GM10847 (cell line): Measurements from ENCODE around the gene THADA.
A peak's percentile ranks its signal among the peaks of the same experiment; 100 is the strongest.

Experiments used
- POLR2A ChIP-seq: IDR thresholded peaks from 2 replicates; pipeline ENCODE4 v1.6.1; 2011; ENCODE audit not compliant: insufficient read length; ENCODE audit errors: extremely low read depth

The THADA gene, protein sequence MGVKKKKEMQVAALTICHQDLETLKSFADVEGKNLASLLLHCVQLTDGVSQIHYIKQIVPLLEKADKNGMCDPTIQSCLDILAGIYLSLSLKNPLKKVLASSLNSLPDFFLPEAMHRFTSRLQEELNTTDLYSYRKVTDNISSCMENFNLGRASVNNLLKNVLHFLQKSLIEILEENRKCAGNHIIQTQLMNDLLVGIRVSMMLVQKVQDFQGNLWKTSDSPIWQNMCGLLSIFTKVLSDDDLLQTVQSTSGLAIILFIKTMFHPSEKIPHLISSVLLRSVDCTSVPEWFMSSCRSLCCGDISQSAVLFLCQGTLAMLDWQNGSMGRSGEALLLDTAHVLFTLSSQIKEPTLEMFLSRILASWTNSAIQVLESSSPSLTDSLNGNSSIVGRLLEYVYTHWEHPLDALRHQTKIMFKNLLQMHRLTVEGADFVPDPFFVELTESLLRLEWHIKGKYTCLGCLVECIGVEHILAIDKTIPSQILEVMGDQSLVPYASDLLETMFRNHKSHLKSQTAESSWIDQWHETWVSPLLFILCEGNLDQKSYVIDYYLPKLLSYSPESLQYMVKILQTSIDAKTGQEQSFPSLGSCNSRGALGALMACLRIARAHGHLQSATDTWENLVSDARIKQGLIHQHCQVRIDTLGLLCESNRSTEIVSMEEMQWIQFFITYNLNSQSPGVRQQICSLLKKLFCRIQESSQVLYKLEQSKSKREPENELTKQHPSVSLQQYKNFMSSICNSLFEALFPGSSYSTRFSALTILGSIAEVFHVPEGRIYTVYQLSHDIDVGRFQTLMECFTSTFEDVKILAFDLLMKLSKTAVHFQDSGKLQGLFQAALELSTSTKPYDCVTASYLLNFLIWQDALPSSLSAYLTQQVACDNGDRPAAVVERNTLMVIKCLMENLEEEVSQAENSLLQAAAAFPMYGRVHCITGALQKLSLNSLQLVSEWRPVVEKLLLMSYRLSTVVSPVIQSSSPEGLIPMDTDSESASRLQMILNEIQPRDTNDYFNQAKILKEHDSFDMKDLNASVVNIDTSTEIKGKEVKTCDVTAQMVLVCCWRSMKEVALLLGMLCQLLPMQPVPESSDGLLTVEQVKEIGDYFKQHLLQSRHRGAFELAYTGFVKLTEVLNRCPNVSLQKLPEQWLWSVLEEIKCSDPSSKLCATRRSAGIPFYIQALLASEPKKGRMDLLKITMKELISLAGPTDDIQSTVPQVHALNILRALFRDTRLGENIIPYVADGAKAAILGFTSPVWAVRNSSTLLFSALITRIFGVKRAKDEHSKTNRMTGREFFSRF (N-terminal part only)

DNA sequence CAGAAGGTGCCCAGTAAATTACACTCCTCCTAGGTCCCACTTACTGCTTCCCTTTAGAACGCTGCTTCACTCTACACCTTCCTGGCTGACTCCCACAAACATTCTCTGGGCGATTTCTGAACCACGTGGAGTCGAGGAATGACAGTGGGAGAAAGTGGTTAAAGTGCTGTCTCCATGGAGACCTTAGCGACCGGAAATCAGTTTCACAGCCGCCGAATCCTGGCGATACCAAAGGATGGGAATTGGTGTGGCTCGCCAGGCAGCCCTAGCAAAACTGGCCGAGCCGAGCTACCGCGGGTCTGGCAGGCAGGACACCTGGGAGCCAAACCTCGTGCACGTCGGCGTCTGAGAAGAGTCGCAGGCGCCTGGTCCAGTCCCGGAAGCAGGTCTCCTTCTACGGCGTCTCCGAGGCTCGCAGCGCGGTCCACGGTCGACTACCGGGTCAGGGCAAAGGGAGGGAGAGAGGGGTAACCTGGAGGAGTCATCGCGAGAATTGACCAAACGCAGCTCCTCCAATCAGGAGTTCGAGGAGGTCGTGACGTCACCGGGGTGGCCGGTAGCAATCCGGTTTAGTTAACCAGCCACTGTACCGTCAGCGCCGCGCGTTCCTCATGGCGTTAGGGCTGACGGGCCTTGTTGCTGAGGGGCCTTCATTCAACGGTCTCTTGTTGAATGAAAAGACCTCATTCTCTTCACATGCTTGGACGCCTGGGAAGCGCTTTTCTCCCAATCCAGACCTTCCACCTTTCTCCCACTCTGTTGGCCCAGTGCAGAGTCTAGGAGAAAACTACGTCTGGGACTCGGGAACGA, at the start of gene THADA:
TSS of gene THADA (minus strand) at position 436 of the 810 bp plus-strand sequence. CDS start 3,646 bp downstream, outside the sequence.
- TF ChIP-seq POLR2A: peak; percentile 97

DNA sequence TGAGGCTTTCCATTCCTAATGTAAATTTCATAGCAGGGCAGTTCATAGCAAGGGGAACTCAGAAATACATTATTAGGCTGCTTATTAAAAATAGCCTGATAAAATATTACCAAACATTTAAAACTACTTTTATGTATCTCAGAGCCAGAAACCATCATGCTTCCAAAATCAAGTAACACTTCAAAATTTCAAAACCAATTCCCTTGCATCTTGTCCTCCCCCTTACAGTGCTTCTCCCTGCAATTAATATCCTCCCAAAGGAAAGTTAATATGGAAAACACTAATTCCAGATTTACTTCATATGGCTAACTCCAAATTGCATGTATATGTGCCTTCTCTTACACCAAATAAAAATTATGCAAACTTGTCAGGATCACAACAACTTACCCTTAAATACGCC, 47.8 kb upstream of the THADA start:
- no peak for TF ChIP-seq POLR2A

DNA sequence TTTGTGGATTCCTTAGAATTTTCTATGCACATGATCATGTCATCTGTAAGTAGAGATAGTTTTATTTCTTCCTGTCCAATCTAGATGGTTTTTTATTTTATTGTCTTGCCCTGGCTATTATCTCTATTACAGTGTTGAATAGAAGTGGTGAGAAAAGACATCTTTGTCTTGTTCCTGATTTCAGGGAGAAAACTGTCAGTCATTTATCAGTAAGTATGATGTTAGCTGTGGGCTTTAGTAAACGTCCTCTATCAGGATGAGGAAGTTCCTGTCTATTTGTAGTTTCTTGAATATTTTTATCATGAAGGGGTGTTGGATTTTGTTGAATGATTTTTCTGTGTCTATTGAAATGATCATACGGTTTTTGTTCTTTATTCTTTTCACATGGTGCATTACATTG, 46.5 kb upstream of the THADA start:
- no peak for TF ChIP-seq POLR2A

DNA sequence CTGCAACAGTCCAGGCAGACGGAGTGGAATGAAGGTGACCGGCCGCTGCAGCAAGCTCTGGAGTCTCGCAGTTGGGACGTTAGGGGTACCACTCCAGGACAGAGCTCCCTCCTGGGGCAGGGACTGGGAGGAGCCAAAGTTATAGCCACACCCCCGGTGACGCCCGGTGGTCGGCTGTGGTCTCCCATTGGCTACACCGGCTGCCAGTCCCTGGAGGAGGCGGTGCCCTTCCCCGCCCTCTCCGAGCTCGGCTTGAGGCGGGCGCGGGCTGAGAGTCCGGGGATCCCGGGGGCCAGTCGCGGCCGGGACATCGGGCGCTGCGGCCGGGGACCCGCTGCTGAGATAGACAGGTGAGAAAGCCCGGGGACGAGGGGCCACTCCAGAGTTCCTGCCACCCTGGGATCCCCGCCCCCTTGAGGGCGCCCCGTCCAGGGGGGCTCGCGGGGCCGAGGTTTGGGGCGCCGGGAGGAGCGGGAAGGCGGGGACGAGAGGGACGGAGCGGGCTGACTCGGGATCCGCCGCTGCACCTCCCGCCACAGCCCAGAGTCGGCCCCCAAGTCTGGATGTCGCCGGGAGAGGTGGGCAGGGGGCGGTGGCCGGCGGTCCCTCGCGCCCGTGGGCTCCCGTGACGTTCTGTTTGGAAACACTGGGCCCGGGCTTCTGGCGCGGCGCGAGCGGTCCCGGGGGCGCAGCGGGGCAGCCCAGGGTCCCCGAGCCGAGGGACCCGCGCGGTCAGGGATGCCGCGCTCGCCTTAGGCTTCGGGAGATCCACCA, 41.4 kb upstream of the THADA start, which contains the start of gene PLEKHH2:
TSS of gene PLEKHH2 (plus strand) at position 231 of the 774 bp plus-strand sequence. CDS start 7,414 bp downstream, outside the sequence.
- no peak for TF ChIP-seq POLR2A

DNA sequence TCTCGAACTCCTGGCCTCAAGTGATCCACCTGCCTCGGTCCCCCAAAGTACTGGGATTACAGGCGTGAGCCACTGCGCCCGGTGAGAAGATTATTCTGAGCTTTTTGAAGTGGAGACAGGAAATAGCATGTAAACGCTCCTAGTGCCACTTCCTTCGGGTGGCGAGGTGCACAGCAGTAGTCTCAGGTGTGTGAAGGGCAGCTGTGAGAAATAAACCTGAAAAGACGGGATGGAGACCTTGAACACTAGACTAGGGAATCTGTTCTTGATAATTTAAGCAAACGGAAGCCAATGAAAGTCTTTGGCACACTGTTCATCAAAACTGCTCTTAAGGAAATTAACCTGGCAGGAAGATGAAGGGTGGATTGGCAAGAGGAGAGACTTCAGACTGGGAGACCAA, 40.8 kb upstream of the THADA start:
- no peak for TF ChIP-seq POLR2A

DNA sequence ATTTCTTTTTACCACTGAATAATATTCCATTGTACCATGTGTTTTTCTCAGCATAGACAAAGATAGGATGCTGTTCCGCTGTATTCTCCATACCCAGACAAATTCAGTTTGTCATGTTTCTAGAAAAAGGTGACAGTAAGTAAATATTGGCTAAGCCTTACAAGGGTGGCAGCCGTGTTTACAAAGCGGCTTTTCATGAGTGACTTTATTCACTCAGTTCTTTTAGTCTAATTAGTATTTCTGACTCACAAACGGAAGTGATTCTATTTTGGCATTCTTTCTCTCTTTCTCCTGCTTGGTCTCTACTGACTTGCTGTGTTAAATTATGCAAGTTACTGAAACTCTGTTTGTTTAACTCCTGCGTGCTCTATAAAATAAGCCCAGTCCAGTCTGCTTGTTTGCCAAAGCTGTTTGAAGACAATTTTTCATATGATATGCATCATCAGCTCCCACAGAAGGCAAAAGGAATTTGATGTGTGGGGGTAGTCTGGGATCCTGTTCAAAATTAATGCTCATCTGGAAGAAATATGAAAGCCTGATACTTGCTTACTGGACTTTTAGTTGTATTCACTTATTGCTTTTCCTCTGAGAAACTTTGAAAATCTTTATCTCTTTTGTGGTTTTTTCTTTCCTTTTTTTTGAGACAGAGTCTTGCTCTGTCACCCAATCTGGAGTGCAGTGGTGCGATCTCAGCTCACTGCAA, 38.9 kb upstream of the THADA start:
- no peak for TF ChIP-seq POLR2A

DNA sequence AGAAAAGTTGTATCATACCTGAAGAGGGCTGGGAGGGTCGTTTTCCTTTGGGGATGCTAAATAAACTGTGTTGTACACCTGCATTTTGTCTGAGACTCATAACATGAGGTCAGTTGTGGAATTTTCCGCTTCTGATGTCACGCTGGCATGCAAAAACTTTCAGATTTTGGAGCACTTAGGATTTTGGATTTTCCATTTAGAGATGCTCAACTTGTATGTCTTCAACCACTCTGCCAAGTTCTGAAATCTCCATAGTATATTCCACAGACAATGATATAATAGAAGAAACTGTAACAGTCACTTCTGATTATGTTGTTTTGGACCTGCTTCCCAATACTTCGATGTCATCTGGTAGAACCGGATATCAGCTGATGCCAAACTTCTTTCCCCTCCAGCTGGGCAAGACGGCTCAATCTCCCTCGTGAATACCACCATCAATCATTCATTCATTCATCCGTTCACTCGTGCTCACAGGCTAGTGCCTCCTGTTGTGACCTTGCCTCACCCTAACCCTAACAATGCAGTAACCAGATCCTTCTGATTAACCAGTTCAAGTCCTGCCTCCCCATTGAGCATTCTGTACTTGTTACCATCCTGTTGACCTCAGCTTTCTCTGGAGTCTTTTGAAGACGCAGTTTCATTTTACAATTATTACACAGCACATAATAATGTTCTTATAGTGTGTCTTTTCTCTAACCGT, 35.9 kb upstream of the THADA start:
- no peak for TF ChIP-seq POLR2A

DNA sequence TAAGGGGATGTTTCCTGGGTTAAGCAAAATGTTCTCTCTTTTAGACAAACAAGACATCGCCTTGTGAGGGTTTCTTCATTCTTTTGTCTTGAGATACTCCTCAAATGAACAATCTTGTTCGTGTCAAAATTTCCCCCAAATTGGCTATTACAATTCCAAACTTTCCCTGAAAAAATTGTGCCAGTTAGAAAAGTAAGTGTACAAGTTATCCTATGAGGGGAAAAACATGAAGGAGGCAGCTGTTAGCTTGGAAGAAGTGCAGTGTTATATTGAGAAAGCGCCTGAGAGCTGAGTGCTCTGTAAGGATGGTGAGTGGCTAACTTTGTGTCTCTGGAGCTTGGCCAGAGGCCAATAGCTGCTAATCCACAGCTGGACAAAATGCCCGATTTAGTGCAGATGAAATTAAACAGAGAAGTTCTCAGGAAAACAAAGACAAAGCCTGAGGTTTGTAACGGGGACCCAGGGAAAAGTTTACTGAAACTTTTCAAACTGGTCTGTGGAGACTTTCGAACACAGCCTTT, 27.2 kb upstream of the THADA start:
- TF ChIP-seq POLR2A: no peak

DNA sequence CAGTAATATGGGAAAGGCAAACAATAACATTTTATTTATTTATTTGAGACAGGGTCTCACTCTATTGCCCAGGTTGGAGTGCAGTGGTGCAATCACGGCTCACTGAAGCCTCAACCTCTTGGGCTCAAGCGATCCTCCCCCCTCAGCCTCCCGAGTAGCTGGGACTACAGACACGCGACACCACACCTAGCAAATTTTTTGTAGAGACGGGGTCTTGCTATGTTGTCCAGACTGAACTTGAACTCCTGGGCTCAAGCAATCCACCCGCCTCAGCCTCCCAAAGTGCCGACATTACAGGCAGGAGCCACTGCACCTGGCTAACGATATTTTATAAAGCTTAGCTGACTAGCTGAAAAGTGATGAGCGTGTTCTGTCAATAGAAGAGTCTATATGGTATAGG, 23.7 kb upstream of the THADA start:
- TF ChIP-seq POLR2A: no peak

DNA sequence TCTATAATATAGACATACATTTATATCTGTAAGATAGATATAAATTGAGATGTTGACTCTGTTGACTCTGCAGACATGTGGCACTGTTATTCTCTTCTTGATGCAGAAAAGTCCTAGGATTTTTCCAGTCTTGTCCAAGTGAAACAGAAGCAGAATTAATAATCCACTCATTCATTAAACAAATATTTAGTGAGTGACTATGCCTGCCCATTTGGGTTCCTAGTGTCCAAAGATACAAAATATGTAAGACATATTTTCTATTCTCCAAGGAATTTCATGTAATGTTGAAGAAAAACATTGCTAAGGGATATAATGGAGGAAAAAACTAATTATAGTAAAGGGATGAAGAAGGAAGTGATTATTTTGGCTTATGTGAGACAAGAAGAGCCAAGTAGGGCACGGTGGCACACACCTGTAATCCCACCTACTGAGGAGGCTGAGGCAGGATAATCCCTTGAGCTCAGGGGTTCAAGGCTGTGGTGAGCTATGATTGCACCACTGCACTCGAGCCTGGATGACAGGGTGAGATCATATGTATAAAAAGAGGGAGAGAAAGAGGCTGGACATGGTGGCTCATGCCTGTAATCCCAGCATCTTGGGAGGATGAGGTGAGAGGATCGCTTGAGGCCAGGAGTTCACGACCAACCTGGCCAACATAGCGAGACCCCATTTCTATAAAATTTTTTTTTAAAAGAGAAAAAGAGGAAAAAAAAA, 21.3 kb upstream of the THADA start:
- TF ChIP-seq POLR2A: no peak

DNA sequence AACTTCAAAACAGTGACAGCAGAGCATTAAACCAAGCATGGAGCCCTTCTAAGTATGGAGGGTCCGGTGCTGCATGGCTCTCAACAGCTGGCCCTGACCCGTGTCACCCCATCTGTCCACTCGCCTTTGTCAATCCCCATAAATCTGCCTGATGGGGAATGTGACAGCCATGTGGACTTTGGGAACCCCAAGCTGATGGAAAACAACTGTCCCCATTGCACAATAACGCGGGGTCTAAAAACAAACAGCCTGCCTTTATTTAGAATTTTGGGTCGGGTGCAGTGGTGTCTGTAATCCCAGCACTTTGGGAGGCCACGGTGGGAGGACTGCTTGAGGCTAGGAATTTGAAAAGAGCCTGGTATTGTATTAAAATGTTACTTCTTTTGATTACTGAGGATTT, 17.1 kb upstream of the THADA start:
- TF ChIP-seq POLR2A: no peak
